IMR-90 (cell line): ENCODE measurements around the gene C15orf62. TPM values are rescaled to one million over a fixed set of nuclear protein-coding genes. Genes with fewer than 3 reads are reported as not detected.

Source experiments
- ATAC-seq: fragments of 200-7000 bp; cut with Tn5 transposase; 2 replicates; pipeline ENCODE4 v1.9.1; 2020; ENCODE audit warnings: low read depth, mild to moderate bottlenecking, moderate library complexity
- BruUV-seq: library from RNA; stranded (reverse); fragments of 400-500 nt; replicated peaks from 2 replicates; lab custom pipeline; 2021; lab: Mats Ljungman, UMichigan
- CTCF ChIA-PET: fragments of 300-600 bp; formaldehyde crosslinking; extraction: SDS; loops from one replicate; lab custom pipeline; 2021; ENCODE audit warnings: antibody characterized with exemption; lab: Yijun Ruan, JAX
- POLR2A ChIA-PET: fragments of 300-600 bp; sonication (Branson Sonifier 250); formaldehyde crosslinking; loops from one replicate; lab custom pipeline; 2022; ENCODE audit warnings: antibody characterized with exemption; ENCODE audit not compliant: unreplicated experiment; lab: Charles Lee
- DNase-seq: peaks from one replicate; pipeline ENCODE4 v3.0.0; 2013
- H2AFZ ChIP-seq: replicated peaks from 2 replicates; pipeline ENCODE3; 2013; ENCODE audit warnings: low read length, mild to moderate bottlenecking; ENCODE audit not compliant: poor library complexity
- H2AK5ac ChIP-seq: 2 replicates; pipeline ENCODE4 v1.6.1; 2013; ENCODE audit warnings: low read depth, low read length, inconsistent platforms
- H2AK9ac ChIP-seq: replicated peaks from 2 replicates; pipeline ENCODE3; 2013; ENCODE audit warnings: mild to moderate bottlenecking, low read depth, low read length, moderate library complexity; ENCODE audit not compliant: poor library complexity
- H2BK120ac ChIP-seq: 2 replicates; pipeline ENCODE4 v1.6.1; 2013; ENCODE audit warnings: low read depth, low read length, inconsistent platforms
- H2BK15ac ChIP-seq: 3 replicates; pipeline ENCODE4 v1.6.1; 2013; ENCODE audit warnings: low read depth, low read length, inconsistent platforms
- H2BK20ac ChIP-seq: 2 replicates; pipeline ENCODE4 v1.6.1; 2013; ENCODE audit warnings: low read depth, mild to moderate bottlenecking, inconsistent platforms, low read length, moderate library complexity
- H2BK5ac ChIP-seq: 2 replicates; pipeline ENCODE4 v1.6.1; 2013; ENCODE audit warnings: mild to moderate bottlenecking, low read depth, low read length, inconsistent platforms; ENCODE audit not compliant: poor library complexity, severe bottlenecking
- H3K14ac ChIP-seq: replicated peaks from 2 replicates; pipeline ENCODE4 v1.6.1; 2013; ENCODE audit warnings: low read depth, low read length, inconsistent platforms
- H3K18ac ChIP-seq: 2 replicates; pipeline ENCODE4 v1.6.1; 2013; ENCODE audit warnings: low read depth, low read length, control low read depth
- H3K23ac ChIP-seq: 2 replicates; pipeline ENCODE4 v1.6.1; 2013; ENCODE audit warnings: low read depth, low read length, inconsistent platforms
- H3K27ac ChIP-seq: 2 replicates; pipeline ENCODE4 v1.5.1; 2013; ENCODE audit warnings: mild to moderate bottlenecking, control low read depth, low read length; ENCODE audit not compliant: insufficient read depth
- H3K27me3 ChIP-seq: 2 replicates; pipeline ENCODE4 v1.6.1; 2013; ENCODE audit warnings: low read length; ENCODE audit not compliant: control insufficient read depth, insufficient read depth
- H3K36me3 ChIP-seq: 2 replicates; pipeline ENCODE4 v1.6.1; 2013; ENCODE audit warnings: low read length, mixed read lengths; ENCODE audit not compliant: control insufficient read depth, insufficient read depth
- H3K4ac ChIP-seq: 2 replicates; pipeline ENCODE4 v1.6.1; 2013; ENCODE audit warnings: low read depth, low read length, inconsistent platforms
- H3K4me1 ChIP-seq: 2 replicates; pipeline ENCODE4 v1.6.1; 2013; ENCODE audit warnings: low read length, mixed read lengths; ENCODE audit not compliant: control insufficient read depth, insufficient read depth
- H3K4me2 ChIP-seq: 2 replicates; pipeline ENCODE4 v1.6.1; 2013; ENCODE audit warnings: low read depth, mild to moderate bottlenecking, control low read depth, low read length, moderate library complexity
- H3K4me3 ChIP-seq: 2 replicates; pipeline ENCODE4 v1.5.1; 2013; ENCODE audit warnings: low read depth, mild to moderate bottlenecking, control low read depth, low read length, moderate library complexity; ENCODE audit not compliant: insufficient read depth
- H3K56ac ChIP-seq: 2 replicates; pipeline ENCODE4 v1.6.1; 2013; ENCODE audit warnings: low read length, inconsistent platforms; ENCODE audit not compliant: insufficient read depth; ENCODE audit errors: extremely low read depth
- H3K79me1 ChIP-seq, 2 experiments: 2 replicates each; pipeline ENCODE4 v1.6.1; 2013; ENCODE audit warnings: low read length in 2 of 2, inconsistent platforms in 1 of 2, low read depth in 1 of 2
- H3K9ac ChIP-seq: 2 replicates; pipeline ENCODE4 v1.6.1; 2013; ENCODE audit warnings: low read depth, low read length, control low read depth
- H3K9me1 ChIP-seq: 2 replicates; pipeline ENCODE4 v1.6.1; 2013; ENCODE audit warnings: low read length, inconsistent platforms; ENCODE audit not compliant: insufficient read depth
- H3K9me3 ChIP-seq: 2 replicates; pipeline ENCODE4 v1.6.1; 2013; ENCODE audit warnings: low read length; ENCODE audit not compliant: control insufficient read depth, insufficient read depth
- H4K20me1 ChIP-seq: 2 replicates; pipeline ENCODE4 v1.6.1; 2013; ENCODE audit warnings: low read length, inconsistent platforms; ENCODE audit not compliant: insufficient read depth
- H4K5ac ChIP-seq: 2 replicates; pipeline ENCODE4 v1.6.1; 2013; ENCODE audit warnings: mild to moderate bottlenecking, low read depth, low read length, control low read depth
- H4K8ac ChIP-seq, 2 experiments: 2 replicates each; pipeline ENCODE4 v1.6.1; 2013; ENCODE audit warnings: low read depth in 2 of 2, low read length in 2 of 2, control low read depth in 1 of 2, inconsistent platforms in 1 of 2
- H4K91ac ChIP-seq: 2 replicates; pipeline ENCODE4 v1.6.1; 2013; ENCODE audit warnings: low read depth, low read length, inconsistent platforms; ENCODE audit not compliant: insufficient read depth
- BHLHE40 ChIP-seq: fragments of 150-350 bp; IDR thresholded peaks from 2 replicates; pipeline ENCODE4 v1.6.1; 2016; ENCODE audit warnings: mild to moderate bottlenecking, low read depth, low read length
- CEBPB ChIP-seq: IDR thresholded peaks from 2 replicates; pipeline ENCODE4 v1.6.1; 2012; ENCODE audit warnings: low read depth, low read length, improper control_type of control experiment
- CHD1 ChIP-seq: IDR thresholded peaks from 2 replicates; pipeline ENCODE4 v1.6.1; 2012; ENCODE audit warnings: low read depth, low read length, improper control_type of control experiment
- MAFK ChIP-seq: IDR thresholded peaks from 2 replicates; pipeline ENCODE4 v1.6.1; 2012; ENCODE audit warnings: low read depth, low read length, improper control_type of control experiment
- MAZ ChIP-seq: IDR thresholded peaks from 2 replicates; pipeline ENCODE4 v1.6.1; 2012; ENCODE audit warnings: low read depth, mild to moderate bottlenecking, low read length, improper control_type of control experiment, moderate library complexity, borderline replicate concordance
- POLR2A ChIP-seq: IDR thresholded peaks from 2 replicates; pipeline ENCODE4 v1.6.1; 2012; ENCODE audit warnings: mild to moderate bottlenecking, low read depth, low read length
- RCOR1 ChIP-seq: IDR thresholded peaks from 2 replicates; pipeline ENCODE4 v1.6.1; 2012; ENCODE audit warnings: mild to moderate bottlenecking, low read length, improper control_type of control experiment; ENCODE audit not compliant: insufficient replicate concordance
- RFX5 ChIP-seq: IDR thresholded peaks from 2 replicates; pipeline ENCODE4 v1.8.0; 2012; ENCODE audit warnings: low read depth, mild to moderate bottlenecking, low read length, moderate library complexity
- WGBS, 2 experiments: methylation state at CpG; one replicate each; pipeline versions ENCODE4 v1.1.5 to v1.1.7; 2013; ENCODE audit warnings: missing lambda C conversion rate in 2 of 2; ENCODE audit not compliant: insufficient read length in 1 of 2; ENCODE audit errors: extremely low coverage in 2 of 2; 5-methylcytosine and 5-hydroxymethylcytosine counted together
- dilution Hi-C: fragments of 300-500 bp; cut with HindIII; formaldehyde crosslinking; loops from one replicate; pipeline ENCODE4 v1.14.3; 2018; ENCODE audit warnings: low sequenced_read_pairs; ENCODE audit not compliant: unreplicated experiment
- in situ Hi-C: fragments of 300-500 bp; cut with MboI; formaldehyde crosslinking; loops from 3 replicates; pipeline ENCODE4 v1.14.3; 2019; ENCODE audit warnings: low sequenced_read_pairs, inconsistent platforms, mixed read lengths
- intact Hi-C: fragments of 100-400 bp; cut with micrococcal nuclease; formaldehyde crosslinking; loops from 2 replicates; pipeline ENCODE4 v1.10.0; 2022
- polyA plus RNA-seq, 3 experiments: library from polyadenylated mRNA; depleted of rRNA; stranded (reverse); fragments of >200 nt; gene quantifications; 2 replicates each; pipeline ENCODE4 v1.2.3, GENCODE V29; 2012; ENCODE audit warnings: low replicate concordance in 1 of 3
- total RNA-seq: library from RNA; depleted of rRNA; stranded (reverse); fragments of >200 nt; gene quantifications from 2 replicates; pipeline ENCODE4 v1.2.3, GENCODE V29; 2012
- TF ChIP-seq, protein P1 (sequence below): fragments of 150-350 bp; IDR thresholded peaks from 2 replicates; pipeline ENCODE4 v1.6.1; 2016; ENCODE audit warnings: low read depth, mild to moderate bottlenecking, low read length, moderate library complexity, borderline replicate concordance

The C15orf62 gene
- total and polyA plus RNA-seq, 2 of the 4 experiments (the other 2 are of a cell fraction) = not detected

DNA sequence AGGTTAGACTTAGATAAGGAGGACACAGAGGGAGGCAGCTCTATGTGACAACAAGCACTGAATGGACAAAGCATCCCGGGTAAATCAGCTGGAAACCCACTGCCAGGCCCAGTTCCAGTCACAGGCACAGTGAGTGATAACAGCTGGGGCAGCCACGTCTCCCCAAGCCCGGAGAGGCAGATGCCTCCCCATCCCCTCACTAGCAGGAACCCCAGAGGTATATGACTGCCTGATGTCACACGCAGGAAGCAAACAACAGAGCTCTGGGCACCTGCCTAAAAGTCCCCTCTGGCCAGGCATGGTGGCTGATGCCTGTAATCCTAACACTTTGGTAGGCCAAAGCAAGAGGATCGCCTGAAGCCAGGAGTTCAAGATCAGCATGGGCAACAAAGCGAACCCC lies 18.2 kb downstream of the C15orf62 start:
- Histone ChIP-seq H3K4me3 (no peak overlapping the region), H2AFZ (no peak overlapping the region), H4K20me1 (peaks cover 40% of the 10 kb centered on the region; the same call in 1 of the 2 replicates), H3K9ac (no peak overlapping the region), H3K14ac (0 out of 2 replicates have a peak overlapping the region, but pooled peaks have one; percentile 35), H3K27me3 (no peaks in the 10 kb centered on the region), H3K27ac (no peak overlapping the region), H3K4me1 (peaks cover 10% of the 10 kb centered on the region), H2BK20ac (no peak overlapping the region), H2BK120ac (no peak overlapping the region), H3K23ac (no peak overlapping the region), H4K5ac (no peak overlapping the region), H2BK15ac (no peak overlapping the region), H3K18ac (no peak overlapping the region), H3K4me2 (no peak overlapping the region), H4K8ac (no peak overlapping the region), H2BK5ac (no peak overlapping the region), H3K56ac (no peak overlapping the region), H3K9me3 (no peaks in the 10 kb centered on the region), H3K36me3 (peaks cover 2% of the 10 kb centered on the region; the same call in 1 of the 2 replicates), H2AK5ac (peak overlapping the region; percentile 18; the same call in 1 of the 2 replicates), H3K9me1 (peaks cover 8% of the 10 kb centered on the region; the same call in 1 of the 2 replicates), H3K4ac (no peak overlapping the region), H4K91ac (no peak overlapping the region), H2AK9ac (no peak overlapping the region), H3K79me1 (peaks cover 44 to 68% of the 10 kb centered on the region in 2 experiments)
- ChIA-PET POLR2A (no interaction called here), CTCF (interaction anchor here (1.1 kb wide), 1 partner anchor 106 kb away, joined by 3 read pairs; the partner anchor contains the start of gene VPS18)
- TF ChIP-seq MAFK (no peak), RCOR1 (no peak), MAZ (no peak), RFX5 (no peak), CHD1 (no peak), CEBPB (no peak), BHLHE40 (no peak), POLR2A (no peak)
- TF ChIP-seq, protein P1, sequence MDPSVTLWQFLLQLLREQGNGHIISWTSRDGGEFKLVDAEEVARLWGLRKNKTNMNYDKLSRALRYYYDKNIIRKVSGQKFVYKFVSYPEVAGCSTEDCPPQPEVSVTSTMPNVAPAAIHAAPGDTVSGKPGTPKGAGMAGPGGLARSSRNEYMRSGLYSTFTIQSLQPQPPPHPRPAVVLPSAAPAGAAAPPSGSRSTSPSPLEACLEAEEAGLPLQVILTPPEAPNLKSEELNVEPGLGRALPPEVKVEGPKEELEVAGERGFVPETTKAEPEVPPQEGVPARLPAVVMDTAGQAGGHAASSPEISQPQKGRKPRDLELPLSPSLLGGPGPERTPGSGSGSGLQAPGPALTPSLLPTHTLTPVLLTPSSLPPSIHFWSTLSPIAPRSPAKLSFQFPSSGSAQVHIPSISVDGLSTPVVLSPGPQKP = no peak
- no TSS peak for BruUV-seq
- WGBS, 2 experiments = 14% methylated on average over 1 of the region's 6 CpGs; no CpG with 5 or more reads in 1 of the 2 experiments
- DNase-seq (no peak), ATAC-seq (no peak)
- in situ Hi-C loops = no loop called here
- dilution Hi-C loops = no loop called here
- intact Hi-C loops = no loop called here
